OCI-LY3 (cell line): Measurements from ENCODE around the gene PCBD2.
A peak's percentile ranks its signal among the peaks of the same experiment; 100 is the strongest.
"Not testable (repeated sequence)": the region's sequence is repeated elsewhere in the genome, so short reads cannot be mapped to it uniquely, and the experiment has no call there.

Source experiments
- H2AFZ ChIP-seq: fragments of 200-600, 300-600 bp; shearing (Covaris generic); 2 replicates; pipeline ENCODE4 v1.6.0; 2014; ENCODE audit warnings: antibody characterized with exemption, low read depth, low read length
- H3K27ac ChIP-seq: fragments of 200-600, 300-600 bp; sonication (generic); 2 replicates; pipeline ENCODE4 v1.5.1; 2014; ENCODE audit warnings: mild to moderate bottlenecking, low read length, moderate library complexity, mixed read lengths
- H3K27me3 ChIP-seq: fragments of 200-600, 300-600 bp; sonication (generic); 2 replicates; pipeline ENCODE4 v1.6.1; 2014; ENCODE audit warnings: low read depth, low read length, mixed read lengths
- H3K36me3 ChIP-seq: fragments of 200-600, 300-600 bp; sonication (generic); replicated peaks from 2 replicates; pipeline ENCODE3; 2014; ENCODE audit warnings: low read depth, low read length, mixed read lengths
- H3K4me1 ChIP-seq: fragments of 300-600, 200-600 bp; sonication (generic); 2 replicates; pipeline ENCODE4 v1.6.1; 2014; ENCODE audit warnings: low read length, mixed read lengths
- H3K4me2 ChIP-seq: fragments of 200-600, 300-600 bp; sonication (generic); 2 replicates; pipeline ENCODE4 v1.6.1; 2014; ENCODE audit warnings: low read length, mixed read lengths
- H3K4me3 ChIP-seq: fragments of 300-600, 200-600 bp; sonication (generic); 2 replicates; pipeline ENCODE4 v1.5.1; 2014; ENCODE audit warnings: antibody characterized with exemption, mild to moderate bottlenecking, low read length, moderate library complexity
- H3K79me2 ChIP-seq: fragments of 300-600, 200-600 bp; shearing (Covaris generic); 2 replicates; pipeline ENCODE4 v1.6.1; 2014; ENCODE audit warnings: mild to moderate bottlenecking, low read length, mixed read lengths
- H3K9ac ChIP-seq: fragments of 300-600, 200-600 bp; shearing (Covaris generic); 2 replicates; pipeline ENCODE4 v1.6.0; 2014; ENCODE audit warnings: mild to moderate bottlenecking, low read length, moderate library complexity
- H3K9me3 ChIP-seq: fragments of 200-600, 300-600 bp; shearing (Covaris generic); 2 replicates; pipeline ENCODE4 v1.6.1; 2014; ENCODE audit warnings: low read length, mixed read lengths; ENCODE audit not compliant: insufficient read depth
- H4K20me1 ChIP-seq: fragments of 200-600, 300-600 bp; sonication (generic); 2 replicates; pipeline ENCODE4 v1.6.1; 2016; ENCODE audit warnings: low read length, mixed read lengths; ENCODE audit not compliant: insufficient read depth
- EZH2phosphoT487 ChIP-seq: fragments of 200-600 bp; shearing (Covaris generic); IDR thresholded peaks from 2 replicates; pipeline ENCODE4 v1.6.1; 2018; ENCODE audit warnings: antibody characterized with exemption, mixed run types, low read depth
- TF ChIP-seq, protein P1 (sequence below): fragments of 200-600, 300-600 bp; sonication (generic); IDR thresholded peaks from 2 replicates; pipeline ENCODE4 v1.5.1; 2014; ENCODE audit warnings: antibody characterized with exemption, low read length, low read depth

PCBD2 gene

DNA sequence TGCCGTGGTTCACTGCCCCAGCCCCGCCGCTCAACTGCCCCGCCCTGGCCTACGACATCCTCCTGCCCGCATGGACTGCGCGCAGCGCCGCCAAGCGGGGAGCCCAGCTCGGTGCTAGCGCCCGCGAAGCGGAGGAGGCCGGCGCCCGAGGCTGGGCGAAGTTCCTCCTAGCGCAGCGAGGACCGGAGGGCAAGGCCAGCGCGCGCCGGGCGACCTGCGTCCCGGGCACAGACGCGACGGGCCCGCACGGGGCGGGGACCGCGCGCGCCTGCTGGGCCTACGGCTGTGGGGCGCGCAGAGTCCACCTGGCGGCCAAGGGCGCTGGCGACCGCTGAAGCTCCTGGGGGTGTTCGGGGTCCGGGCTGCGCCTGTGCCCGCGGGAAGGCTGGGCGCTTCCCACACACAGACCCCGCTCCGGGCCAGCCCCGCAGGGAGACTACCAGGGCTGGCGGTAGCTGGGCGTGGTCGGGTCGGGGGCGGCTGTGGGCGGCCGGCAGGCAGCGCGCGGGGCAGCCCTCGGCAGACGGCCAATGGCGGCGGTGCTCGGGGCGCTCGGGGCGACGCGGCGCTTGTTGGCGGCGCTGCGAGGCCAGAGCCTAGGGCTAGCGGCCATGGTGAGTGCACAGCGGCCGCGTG, at the start of gene PCBD2:
Gene PCBD2, plus strand, starts transcription at position 522 of the 636 bp plus-strand sequence. Its CDS starts 9 bp downstream, at position 531.
- Histone ChIP-seq H2AFZ (peak within 1 kb of the TSS; percentile 52; the same call in 1 of the 2 replicates), H3K9me3 (no peaks in the 10 kb centered on the region), H3K27ac (peak within 1 kb of the TSS; percentile 91), H4K20me1 (no peaks in the 10 kb centered on the region), H3K9ac (peak within 1 kb of the TSS; percentile 86), H3K4me2 (peak within 1 kb of the TSS; percentile 92), H3K36me3 (peaks cover 3% of the 10 kb centered on the region), H3K27me3 (no peaks in the 10 kb centered on the region), H3K4me1 (peaks cover 29% of the 10 kb centered on the region), H3K4me3 (peak within 1 kb of the TSS; percentile 89), H3K79me2 (peaks cover 8% of the 10 kb centered on the region)
- TF ChIP-seq EZH2phosphoT487, result no peak
- TF ChIP-seq, protein P1, sequence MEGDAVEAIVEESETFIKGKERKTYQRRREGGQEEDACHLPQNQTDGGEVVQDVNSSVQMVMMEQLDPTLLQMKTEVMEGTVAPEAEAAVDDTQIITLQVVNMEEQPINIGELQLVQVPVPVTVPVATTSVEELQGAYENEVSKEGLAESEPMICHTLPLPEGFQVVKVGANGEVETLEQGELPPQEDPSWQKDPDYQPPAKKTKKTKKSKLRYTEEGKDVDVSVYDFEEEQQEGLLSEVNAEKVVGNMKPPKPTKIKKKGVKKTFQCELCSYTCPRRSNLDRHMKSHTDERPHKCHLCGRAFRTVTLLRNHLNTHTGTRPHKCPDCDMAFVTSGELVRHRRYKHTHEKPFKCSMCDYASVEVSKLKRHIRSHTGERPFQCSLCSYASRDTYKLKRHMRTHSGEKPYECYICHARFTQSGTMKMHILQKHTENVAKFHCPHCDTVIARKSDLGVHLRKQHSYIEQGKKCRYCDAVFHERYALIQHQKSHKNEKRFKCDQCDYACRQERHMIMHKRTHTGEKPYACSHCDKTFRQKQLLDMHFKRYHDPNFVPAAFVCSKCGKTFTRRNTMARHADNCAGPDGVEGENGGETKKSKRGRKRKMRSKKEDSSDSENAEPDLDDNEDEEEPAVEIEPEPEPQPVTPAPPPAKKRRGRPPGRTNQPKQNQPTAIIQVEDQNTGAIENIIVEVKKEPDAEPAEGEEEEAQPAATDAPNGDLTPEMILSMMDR, result peak; percentile 65

DNA sequence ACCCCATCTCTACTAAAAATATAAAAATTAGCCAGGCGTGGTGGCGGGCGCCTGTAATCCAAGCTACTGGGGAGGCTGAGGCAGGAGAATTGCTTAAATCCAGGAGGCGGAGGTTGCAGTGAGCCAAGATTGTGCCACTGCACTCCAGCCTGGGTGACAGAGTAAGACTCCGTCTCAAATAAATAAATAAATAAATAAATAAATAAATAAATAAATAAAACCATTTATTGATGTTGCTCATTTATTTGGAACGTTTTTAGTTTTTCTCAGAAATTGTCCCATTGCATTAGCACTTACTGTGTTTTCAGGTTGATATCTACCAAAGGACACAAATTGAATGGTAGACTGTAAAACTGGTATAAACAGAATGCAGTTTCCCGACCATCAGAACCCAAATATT, 48.5 kb upstream of the PCBD2 start:
- not testable (repeated sequence) for H3K4me2 ChIP-seq, H4K20me1 ChIP-seq, H3K27me3 ChIP-seq, H3K9ac ChIP-seq, H2AFZ ChIP-seq, H3K4me1 ChIP-seq, H3K27ac ChIP-seq, H3K9me3 ChIP-seq, H3K4me3 ChIP-seq
- H3K79me2 ChIP-seq, result peaks cover 36% of the 10 kb centered on the region
- H3K36me3 ChIP-seq, result peaks cover 23% of the 10 kb centered on the region

DNA sequence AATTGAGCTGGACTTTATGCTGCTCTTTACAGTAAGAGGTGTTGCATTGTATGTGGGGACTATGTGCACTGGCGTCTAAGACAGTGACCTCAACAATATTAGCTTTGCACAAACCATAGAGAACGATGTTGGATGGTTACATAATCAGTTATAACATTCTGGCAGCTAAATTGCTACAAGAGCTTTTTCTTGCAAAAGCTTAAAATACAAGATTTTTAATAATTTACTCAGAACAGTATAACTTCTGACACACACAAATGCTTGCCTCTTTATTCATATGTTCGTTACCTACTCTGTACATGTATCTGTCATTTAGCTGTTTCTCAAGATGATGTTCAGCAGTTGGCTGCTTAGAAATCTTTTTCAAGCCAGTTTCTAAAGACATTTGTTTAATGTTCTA, 47.5 kb upstream of the PCBD2 start:
- H3K27ac ChIP-seq, result no peak overlapping the region
- H3K9me3 ChIP-seq, result no peaks in the 10 kb centered on the region
- no peak overlapping the region for H3K4me2 ChIP-seq
- no peaks in the 10 kb centered on the region for H3K4me1 ChIP-seq
- no peak overlapping the region for H3K4me3 ChIP-seq
- no peak overlapping the region for H2AFZ ChIP-seq
- H3K27me3 ChIP-seq, result no peaks in the 10 kb centered on the region
- TF ChIP-seq EZH2phosphoT487, result no peak
- TF ChIP-seq, protein P1, result no peak
- no peak overlapping the region for H3K9ac ChIP-seq
- H4K20me1 ChIP-seq, result no peaks in the 10 kb centered on the region
- H3K36me3 ChIP-seq, result peaks cover 23% of the 10 kb centered on the region
- peaks cover 29% of the 10 kb centered on the region for H3K79me2 ChIP-seq

DNA sequence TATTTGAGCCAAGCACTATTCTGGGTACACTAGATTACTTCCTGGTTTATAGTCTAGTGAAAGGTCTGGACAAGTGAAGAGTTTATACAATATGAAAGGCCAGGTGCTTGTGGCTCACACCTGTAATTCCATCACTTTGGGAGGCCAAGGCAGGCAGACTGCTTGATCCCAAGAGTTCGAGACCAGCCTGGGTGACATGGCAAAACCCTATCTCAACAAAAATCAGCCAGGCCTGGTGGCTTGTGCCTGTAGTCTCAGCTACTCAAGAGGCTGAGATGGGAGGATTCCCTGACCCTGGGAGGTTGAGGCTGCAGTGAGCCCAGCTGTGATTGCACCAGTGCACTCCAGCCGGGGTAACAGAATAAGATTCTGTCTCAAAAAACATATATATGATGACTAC, 40.2 kb upstream of the PCBD2 start:
- no peak overlapping the region for H3K4me2 ChIP-seq
- no peaks in the 10 kb centered on the region for H4K20me1 ChIP-seq
- no peaks in the 10 kb centered on the region for H3K36me3 ChIP-seq
- no peak for TF ChIP-seq EZH2phosphoT487
- TF ChIP-seq, protein P1, result no peak
- H3K27me3 ChIP-seq, result no peaks in the 10 kb centered on the region
- no peak overlapping the region for H3K9ac ChIP-seq
- no peaks in the 10 kb centered on the region for H3K79me2 ChIP-seq
- H3K4me1 ChIP-seq, result no peaks in the 10 kb centered on the region
- no peak overlapping the region for H3K4me3 ChIP-seq
- no peak overlapping the region for H2AFZ ChIP-seq
- H3K9me3 ChIP-seq, result no peaks in the 10 kb centered on the region
- H3K27ac ChIP-seq, result no peak overlapping the region
